ENCODE measurements around the gene CBFA2T3.

The CBFA2T3 gene

DNA sequence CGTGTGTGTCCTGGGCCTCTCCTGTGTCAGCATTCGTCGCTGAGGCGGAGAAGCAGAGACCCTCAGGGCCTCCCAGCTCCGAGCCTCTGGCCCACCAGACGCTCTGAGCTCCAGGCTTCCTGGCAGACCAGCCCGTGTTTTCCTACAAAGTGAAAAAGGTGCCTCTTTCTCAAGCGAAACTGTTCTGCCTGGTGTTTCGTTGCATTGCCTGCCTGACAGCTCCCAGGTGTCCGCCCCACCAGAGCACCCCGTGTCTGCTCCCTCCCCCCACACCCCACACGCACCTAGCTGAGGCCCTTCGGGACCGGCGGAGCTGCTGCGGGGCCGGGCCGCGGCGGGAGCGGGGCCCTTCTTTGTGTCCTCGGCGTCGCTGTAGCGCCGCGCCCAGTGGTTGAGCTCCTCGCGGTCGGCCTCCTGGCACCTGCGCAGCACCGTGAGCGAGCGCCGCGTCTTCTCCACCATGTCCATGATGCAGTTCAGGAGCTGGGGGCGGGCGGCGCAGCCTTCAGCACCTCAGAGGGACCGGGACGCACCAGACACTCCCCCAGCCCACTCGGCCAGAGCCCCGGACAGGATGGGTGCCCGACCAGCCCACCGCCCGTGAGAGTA lies 95.9 kb downstream of the CBFA2T3 start:
- no peak for DNase-seq (ENCODE audit: low read depth in 1 of 2, low spot score in 1 of 2)
- TF ChIP-seq GABPA (IDR thresholded peaks at IDR 0.05; ENCODE audit: low read depth) (no peak), SPI1 (IDR thresholded peaks at IDR 0.05; ENCODE audit: borderline replicate concordance, low read depth) (no peak), POLR2AphosphoS5 (IDR thresholded peaks at IDR 0.05; ENCODE audit: low read depth) (no peak)
- TF ChIP-seq, protein P1, sequence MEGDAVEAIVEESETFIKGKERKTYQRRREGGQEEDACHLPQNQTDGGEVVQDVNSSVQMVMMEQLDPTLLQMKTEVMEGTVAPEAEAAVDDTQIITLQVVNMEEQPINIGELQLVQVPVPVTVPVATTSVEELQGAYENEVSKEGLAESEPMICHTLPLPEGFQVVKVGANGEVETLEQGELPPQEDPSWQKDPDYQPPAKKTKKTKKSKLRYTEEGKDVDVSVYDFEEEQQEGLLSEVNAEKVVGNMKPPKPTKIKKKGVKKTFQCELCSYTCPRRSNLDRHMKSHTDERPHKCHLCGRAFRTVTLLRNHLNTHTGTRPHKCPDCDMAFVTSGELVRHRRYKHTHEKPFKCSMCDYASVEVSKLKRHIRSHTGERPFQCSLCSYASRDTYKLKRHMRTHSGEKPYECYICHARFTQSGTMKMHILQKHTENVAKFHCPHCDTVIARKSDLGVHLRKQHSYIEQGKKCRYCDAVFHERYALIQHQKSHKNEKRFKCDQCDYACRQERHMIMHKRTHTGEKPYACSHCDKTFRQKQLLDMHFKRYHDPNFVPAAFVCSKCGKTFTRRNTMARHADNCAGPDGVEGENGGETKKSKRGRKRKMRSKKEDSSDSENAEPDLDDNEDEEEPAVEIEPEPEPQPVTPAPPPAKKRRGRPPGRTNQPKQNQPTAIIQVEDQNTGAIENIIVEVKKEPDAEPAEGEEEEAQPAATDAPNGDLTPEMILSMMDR (IDR thresholded peaks at IDR 0.05; ENCODE audit: insufficient read depth, low read length): no peak
- TF ChIP-seq, protein P2, sequence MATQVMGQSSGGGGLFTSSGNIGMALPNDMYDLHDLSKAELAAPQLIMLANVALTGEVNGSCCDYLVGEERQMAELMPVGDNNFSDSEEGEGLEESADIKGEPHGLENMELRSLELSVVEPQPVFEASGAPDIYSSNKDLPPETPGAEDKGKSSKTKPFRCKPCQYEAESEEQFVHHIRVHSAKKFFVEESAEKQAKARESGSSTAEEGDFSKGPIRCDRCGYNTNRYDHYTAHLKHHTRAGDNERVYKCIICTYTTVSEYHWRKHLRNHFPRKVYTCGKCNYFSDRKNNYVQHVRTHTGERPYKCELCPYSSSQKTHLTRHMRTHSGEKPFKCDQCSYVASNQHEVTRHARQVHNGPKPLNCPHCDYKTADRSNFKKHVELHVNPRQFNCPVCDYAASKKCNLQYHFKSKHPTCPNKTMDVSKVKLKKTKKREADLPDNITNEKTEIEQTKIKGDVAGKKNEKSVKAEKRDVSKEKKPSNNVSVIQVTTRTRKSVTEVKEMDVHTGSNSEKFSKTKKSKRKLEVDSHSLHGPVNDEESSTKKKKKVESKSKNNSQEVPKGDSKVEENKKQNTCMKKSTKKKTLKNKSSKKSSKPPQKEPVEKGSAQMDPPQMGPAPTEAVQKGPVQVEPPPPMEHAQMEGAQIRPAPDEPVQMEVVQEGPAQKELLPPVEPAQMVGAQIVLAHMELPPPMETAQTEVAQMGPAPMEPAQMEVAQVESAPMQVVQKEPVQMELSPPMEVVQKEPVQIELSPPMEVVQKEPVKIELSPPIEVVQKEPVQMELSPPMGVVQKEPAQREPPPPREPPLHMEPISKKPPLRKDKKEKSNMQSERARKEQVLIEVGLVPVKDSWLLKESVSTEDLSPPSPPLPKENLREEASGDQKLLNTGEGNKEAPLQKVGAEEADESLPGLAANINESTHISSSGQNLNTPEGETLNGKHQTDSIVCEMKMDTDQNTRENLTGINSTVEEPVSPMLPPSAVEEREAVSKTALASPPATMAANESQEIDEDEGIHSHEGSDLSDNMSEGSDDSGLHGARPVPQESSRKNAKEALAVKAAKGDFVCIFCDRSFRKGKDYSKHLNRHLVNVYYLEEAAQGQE (IDR thresholded peaks at IDR 0.05; ENCODE audit: insufficient replicate concordance, low read depth): no peak
- Histone ChIP-seq H3K27me3 (ENCODE audit: insufficient read depth, poor library complexity, severe bottlenecking) (no peaks in the 10 kb centered on the region), H3K27ac (replicated peaks) (no peak overlapping the region), H3K4me3 (replicated peaks; ENCODE audit: insufficient read depth, low read length) (no peak overlapping the region)

DNA sequence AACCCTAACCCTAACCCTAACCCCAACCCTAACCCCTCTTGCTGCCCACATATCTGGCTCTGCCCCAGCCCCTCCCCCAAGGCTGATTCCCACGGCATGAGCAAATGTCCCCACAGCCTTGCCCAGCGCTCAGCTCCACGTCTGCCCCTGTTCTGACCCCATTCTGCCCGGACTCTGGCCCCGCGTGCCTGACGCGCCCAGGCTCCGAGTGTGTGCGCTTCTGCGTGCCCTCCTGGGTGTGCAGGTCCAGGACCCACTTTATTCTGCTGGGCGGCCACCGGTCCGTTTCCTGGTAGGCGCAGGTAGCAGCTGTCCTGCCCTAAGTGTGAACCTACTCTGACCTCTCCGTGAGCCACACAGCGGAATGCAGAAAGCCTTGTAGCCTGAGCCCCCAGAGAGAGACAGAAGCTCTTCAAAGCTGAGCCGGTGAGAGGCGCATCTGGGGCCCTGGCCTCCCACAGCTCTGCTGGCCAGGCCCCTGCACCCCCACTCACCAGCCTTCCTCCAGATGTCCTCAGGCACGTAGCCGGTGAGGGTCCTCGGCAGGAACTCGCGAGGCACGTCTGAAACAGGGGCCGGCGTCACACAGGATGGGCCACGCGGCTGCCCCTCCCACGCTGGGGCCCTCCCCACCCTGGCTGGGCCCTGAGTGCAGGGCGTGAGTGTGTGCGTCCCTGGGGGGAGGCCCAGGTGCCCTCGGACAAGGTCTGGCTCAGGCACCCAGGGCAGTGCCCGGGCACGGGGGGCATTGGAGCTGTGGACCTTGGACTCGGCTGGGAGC lies 96.6 kb downstream of the CBFA2T3 start:
- no peak; the same call in 1 of the 2 replicates for TF ChIP-seq POLR2AphosphoS5 (IDR thresholded peaks at IDR 0.05; ENCODE audit: low read depth)
- TF ChIP-seq, protein P2 (IDR thresholded peaks at IDR 0.05; ENCODE audit: insufficient replicate concordance, low read depth): no peak
- TF ChIP-seq, protein P1 (IDR thresholded peaks at IDR 0.05; ENCODE audit: insufficient read depth, low read length): no peak
- no peak for TF ChIP-seq SPI1 (IDR thresholded peaks at IDR 0.05; ENCODE audit: borderline replicate concordance, low read depth)
- no peak for TF ChIP-seq GABPA (IDR thresholded peaks at IDR 0.05; ENCODE audit: low read depth)
- Histone ChIP-seq H3K4me3 (replicated peaks; ENCODE audit: insufficient read depth, low read length) (no peak overlapping the region), H3K27me3 (ENCODE audit: insufficient read depth, poor library complexity, severe bottlenecking) (no peaks in the 10 kb centered on the region), H3K27ac (replicated peaks) (no peak overlapping the region)
- no peak for DNase-seq (ENCODE audit: low read depth in 1 of 2, low spot score in 1 of 2)

DNA sequence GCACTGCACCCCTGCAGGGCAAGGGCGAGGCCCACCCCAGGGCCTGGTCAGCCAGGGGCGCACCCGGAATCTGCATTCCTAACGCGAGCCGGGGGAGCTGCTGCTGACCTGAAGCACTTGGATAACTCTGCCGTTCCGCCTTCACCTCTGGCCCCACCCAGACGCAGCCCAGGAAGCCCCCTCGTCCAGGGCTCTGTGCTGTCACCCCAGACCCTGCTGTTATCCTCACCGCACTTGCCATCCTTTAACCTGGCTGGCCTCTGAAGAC lies 97.3 kb downstream of the CBFA2T3 start:
- TF ChIP-seq, protein P2 (IDR thresholded peaks at IDR 0.05; ENCODE audit: insufficient replicate concordance, low read depth): no peak
- TF ChIP-seq GABPA (IDR thresholded peaks at IDR 0.05; ENCODE audit: low read depth) (no peak), SPI1 (IDR thresholded peaks at IDR 0.05; ENCODE audit: borderline replicate concordance, low read depth) (no peak)
- H3K27ac ChIP-seq (replicated peaks): no peak overlapping the region
- no peak for DNase-seq (ENCODE audit: low read depth in 1 of 2, low spot score in 1 of 2)
- no peak overlapping the region for H3K4me3 ChIP-seq (replicated peaks; ENCODE audit: insufficient read depth, low read length)
- H3K27me3 ChIP-seq (ENCODE audit: insufficient read depth, poor library complexity, severe bottlenecking): no peaks in the 10 kb centered on the region

All from HL-60 (cell line).